Measurements from ENCODE around the gene PTPN22.

DNA sequence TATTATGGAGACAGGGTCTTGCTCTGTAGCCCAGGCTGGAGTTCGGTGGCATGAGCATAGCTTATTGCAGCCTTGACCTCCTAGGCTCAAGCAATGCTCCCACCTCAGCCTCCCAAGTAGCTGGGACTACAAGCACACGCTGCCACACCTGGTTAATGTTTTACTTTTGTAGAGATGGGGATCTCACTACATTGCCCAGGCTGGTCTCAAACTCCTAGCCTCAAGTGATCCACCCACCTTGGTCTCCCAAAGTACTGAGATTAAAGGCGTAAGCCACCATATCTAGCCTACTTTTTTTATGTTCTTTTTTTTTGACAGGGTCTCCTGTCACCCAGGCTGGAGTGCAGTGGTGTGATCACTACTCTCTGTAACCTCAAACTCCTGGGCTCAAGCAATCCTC is 21.8 kb upstream of the PTPN22 start:
- TF ChIP-seq, protein P1, sequence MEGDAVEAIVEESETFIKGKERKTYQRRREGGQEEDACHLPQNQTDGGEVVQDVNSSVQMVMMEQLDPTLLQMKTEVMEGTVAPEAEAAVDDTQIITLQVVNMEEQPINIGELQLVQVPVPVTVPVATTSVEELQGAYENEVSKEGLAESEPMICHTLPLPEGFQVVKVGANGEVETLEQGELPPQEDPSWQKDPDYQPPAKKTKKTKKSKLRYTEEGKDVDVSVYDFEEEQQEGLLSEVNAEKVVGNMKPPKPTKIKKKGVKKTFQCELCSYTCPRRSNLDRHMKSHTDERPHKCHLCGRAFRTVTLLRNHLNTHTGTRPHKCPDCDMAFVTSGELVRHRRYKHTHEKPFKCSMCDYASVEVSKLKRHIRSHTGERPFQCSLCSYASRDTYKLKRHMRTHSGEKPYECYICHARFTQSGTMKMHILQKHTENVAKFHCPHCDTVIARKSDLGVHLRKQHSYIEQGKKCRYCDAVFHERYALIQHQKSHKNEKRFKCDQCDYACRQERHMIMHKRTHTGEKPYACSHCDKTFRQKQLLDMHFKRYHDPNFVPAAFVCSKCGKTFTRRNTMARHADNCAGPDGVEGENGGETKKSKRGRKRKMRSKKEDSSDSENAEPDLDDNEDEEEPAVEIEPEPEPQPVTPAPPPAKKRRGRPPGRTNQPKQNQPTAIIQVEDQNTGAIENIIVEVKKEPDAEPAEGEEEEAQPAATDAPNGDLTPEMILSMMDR (IDR thresholded peaks at IDR 0.05; ENCODE audit: low read depth, low read length), result no peak
- TF ChIP-seq EZH2phosphoT487 (IDR thresholded peaks at IDR 0.05; ENCODE audit: low read depth), result no peak
